ENCODE data around the gene BTBD2.

BTBD2 gene

DNA sequence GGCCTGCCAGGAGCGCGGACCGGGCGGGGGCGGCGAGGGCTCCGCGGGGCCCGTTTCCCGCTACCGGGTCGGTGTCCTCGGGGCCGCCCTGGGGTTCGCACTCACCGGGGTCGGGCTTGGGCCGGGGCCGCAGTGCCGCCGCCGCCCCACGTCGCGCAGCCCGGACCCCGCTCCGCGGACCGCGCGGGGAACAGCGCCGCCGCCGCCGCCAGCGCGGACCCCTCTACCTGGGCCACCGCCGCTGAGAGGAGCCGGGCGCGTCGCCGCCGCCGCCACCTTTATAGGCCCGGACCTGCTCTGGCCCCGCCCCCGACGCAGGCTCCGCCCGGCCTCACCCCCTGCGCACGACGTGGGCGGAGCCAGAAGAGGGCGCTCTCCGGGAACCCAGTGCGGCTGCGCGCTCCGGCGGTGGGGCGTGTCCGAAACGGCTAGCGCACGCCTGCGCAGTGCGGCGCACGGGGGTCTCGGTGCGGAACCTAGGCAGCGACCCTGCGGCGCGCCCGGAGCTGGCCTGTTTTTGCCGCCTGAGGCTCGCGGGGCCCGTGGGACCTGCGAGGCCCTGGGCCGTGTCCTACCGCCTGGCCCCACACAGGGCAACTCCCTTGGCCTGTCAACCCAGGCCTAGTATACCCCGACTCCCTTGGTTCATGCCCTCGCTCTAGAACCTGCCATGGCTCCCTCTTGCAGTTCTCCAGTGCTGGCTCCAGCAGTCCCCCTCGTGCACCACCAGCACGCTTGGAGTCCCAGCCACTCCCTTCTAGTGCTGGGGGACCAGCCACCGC is 35.7 kb upstream of the BTBD2 start, which contains the start of gene MKNK2:
Gene MKNK2, minus strand, starts transcription at position 254 of the 782 bp plus-strand sequence. CDS start 393 bp downstream, outside the sequence.
- DNase-seq (ENCODE audit: low read depth) = peak; percentile 88

DNA sequence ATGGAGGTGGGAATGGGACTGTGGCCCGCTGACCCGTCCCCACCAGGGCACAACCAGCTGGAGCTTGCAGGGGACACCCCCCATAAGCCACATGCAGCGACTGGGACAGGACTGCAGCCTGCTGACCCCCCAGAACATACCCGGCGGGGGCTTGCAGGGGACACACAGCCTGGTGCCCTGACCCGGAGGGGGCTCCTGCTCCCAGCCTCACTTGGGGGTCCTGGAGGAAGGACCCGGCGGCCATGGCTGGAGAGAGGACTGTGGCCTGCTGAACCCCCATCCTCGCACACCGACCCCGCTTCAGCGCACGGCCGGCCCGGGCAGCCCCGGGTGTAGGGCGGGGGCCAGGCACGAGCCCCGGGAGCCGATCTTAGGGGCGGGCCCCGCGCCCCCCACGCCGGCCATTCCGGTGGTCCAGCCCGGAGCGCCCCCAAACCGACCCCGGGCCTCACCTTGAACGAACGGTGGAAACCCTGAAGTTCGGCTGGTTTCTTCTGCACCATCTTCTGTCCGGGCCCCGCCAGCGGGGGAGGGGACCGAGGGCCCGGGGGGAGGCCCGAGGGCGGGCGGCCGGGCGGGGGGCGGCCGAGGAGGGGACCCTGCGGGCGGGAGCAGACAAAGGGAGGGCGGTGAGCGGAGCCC is 35.0 kb upstream of the BTBD2 start:
- no peak for DNase-seq (ENCODE audit: low read depth)

- no peak for DNase-seq (ENCODE audit: low read depth)
Observed at GRCh38 chr19:2049741-2050348, 34.3 kb upstream of the BTBD2 start.

DNA sequence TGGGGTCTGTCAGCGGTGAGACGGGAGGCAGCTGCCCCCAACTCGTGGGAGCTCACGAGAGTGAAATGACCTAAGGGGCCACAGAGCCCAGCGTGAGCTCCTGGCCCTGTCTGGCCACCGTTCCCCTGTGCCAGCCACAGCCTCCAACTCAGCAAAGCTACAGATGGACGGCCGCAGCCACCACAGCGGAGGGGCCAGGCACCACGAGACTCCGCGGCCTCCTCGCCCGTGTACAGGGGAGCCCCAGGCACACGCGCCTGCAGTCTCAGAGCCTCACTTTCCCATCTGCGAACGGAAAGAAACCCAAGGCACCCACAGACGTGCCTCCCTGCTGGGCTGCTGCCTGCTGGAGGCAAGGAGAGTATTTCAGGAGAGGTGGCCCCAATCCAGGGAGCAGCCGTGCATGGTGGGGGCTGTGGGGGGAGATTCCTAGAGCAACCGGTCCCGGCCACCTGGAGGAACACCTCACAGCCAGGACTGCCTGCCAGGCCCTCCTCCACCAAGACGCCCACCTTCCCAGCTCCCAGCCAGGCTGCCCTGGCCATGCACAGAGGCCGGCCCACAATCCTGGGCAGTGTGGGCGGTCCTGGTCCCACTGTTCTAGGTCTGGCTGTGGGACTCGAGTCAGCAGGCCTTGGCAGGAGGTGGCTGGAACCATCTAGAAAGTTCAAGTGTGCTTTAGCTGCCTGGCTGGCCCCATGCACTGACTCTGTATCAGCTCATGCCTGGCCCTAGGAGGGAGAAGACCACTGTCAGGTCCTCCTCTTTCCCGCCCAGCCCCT is 33.6 kb upstream of the BTBD2 start:
- no peak for DNase-seq (ENCODE audit: low read depth)

- no peak for DNase-seq (ENCODE audit: low read depth)
Observed at GRCh38 chr19:2048104-2048958, 32.8 kb upstream of the BTBD2 start.

DNA sequence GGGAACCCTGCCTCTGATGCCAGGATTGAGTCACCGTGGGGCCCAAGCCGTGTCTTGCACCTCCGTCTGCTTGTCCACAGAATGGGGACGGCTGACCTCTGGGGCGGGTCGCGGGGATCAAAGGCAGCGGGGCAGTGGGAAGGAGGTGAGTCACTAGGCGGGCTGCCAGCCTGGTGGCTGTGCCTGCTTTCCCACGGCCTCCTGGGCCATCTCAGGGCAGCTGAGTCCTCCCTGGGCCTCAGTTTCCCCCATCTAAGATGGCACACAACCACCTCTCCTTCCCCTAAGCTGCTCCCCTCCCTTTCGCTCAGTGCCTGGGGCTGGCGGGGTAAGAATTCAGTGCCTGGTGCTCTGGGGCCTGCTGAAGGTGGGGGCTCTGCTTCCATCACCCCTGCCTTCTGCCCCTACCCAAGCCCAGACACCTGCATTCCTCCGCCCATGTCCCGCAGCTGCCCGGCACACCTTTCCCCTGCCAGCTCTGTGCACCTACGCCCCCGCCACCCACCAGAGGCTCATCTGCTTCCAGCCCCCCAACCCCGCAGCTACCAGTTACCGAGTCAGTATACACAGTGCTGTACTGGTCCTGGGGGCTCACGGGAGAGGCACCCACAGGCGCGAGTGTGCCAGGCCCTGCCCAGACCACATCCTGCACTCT is 32.1 kb upstream of the BTBD2 start:
- DNase-seq (ENCODE audit: low read depth) = no peak

DNA sequence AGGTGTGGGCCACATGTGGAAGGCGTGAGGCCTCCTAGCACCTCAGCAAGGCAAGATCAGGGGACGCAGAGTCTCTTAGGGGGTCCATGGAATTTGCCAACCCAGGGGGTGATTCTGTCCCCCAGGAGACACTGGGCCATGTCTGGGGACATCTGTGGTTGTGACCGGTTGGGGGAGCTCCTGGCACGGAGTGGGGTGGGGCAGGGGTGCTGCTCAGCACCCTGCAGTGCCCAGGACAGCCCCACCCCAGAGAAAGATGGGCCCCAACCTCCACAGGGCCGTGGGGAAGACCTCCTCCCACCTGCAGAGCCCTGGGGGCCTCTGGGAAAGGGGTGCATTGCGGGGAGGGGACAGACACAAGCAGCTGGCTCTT is 31.5 kb upstream of the BTBD2 start:
- DNase-seq (ENCODE audit: low read depth) = no peak

- no peak for DNase-seq (ENCODE audit: low read depth)
Observed at GRCh38 chr19:2046046-2046907, 30.8 kb upstream of the BTBD2 start.

- no peak for DNase-seq (ENCODE audit: low read depth)
Observed at GRCh38 chr19:2045501-2046045, 30.1 kb upstream of the BTBD2 start.

DNA sequence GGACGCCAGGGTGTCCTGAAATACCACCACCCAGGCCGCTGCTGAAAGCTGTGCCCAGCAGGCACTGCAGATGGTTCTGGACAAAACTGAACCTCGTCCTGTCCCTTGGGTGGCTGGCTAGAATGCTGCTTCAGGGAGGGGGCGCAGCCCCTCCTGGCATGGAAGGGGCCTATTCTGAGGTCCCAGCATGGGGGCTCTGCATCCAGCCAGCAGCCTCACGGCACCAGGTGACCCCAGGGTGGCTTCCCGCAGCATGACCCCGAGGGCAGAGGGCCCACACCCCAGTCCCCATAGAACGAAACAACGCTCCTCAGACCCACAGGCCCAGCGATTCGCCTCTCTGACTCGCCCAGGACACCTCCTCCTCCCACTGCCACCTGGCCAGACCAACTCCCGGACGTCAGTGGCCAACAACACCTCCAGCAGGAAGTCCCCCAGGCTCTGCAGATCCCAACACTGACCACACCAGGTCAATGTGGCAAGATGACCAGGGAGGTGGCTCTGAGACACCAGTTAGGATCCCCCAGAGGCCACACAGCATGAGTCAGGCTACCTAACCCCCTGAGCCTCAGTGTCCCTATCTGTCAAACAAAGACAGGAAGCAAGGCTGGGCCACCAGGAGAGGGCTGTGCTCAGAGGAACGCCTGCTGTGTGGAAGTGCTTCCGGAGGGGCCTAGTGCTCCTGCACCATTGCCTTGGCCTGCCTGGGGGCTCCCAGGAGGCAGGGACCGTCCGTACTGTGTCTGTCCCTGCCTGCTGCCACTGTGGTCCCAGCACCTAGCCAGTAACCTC is 29.4 kb upstream of the BTBD2 start:
- DNase-seq (ENCODE audit: low read depth) = no peak

GRCh38 chr19:2043961-2044708 is 28.6 kb upstream of the BTBD2 start:
- no peak for DNase-seq (ENCODE audit: low read depth)

DNA sequence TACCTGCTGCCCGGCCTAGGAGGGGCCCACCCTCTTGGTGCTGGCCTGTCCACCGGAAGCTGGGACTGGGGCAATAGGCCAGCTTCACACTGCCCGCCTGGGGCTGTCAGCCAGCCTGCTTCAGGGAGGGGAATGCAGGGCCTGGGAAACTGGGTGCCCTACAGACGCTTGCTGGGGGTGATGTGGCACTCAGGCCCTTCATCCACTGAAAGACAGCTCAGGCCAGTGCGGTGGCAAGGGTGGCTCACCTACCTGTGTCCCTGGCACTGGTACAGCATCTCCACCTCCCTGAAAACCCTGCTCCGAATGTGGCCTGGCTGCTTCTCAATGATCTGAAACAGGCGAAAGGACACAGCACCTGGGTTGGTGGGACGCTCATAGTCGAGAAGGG is 27.7 kb upstream of the BTBD2 start:
- DNase-seq (ENCODE audit: low read depth) = no peak

- DNase-seq (ENCODE audit: low read depth) = no peak
Observed at GRCh38 chr19:2042485-2043250, 27.2 kb upstream of the BTBD2 start.

- peak; percentile 99 for DNase-seq (ENCODE audit: low read depth)
Observed at GRCh38 chr19:2041683-2042484, 26.4 kb upstream of the BTBD2 start.

GRCh38 chr19:2041433-2041682 is 25.8 kb upstream of the BTBD2 start:
- no peak for DNase-seq (ENCODE audit: low read depth)

DNA sequence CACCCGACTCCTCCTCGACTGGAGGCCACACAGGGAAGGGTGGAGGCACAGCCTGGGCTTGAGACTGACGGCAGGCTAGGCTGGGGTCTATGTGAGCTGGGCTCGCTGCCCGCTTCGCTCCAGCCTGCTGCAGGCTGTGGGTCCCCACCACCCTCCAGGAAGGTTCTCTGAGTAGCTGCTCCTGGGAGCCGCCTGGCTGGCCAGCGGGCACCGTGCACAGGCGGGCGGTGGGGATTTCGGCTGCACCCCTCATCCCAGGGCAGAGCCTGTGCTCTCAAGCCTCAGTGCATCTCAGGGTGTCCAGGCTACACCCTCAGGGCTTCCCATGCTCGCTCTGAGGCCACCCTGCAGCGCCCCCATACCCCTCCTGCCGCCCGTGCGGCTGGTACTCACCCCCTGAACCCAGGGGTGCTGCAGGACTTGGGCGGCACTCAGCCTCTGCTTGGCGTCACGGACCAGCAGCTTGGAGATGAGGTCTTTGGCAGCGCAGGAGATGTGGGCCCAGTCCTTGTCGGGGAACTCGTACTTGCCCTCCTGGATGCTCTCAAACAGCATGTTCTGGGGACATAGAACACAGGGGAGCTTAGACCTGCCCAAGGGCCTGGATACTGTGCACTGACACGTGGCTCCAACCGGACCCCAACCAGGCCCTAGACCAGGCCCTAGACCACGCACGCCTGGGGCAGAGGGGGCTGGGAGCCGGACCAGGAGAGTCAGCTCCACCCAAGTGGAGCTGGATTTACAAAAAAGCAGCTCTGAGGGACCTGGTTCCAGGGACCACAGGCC is 25.3 kb upstream of the BTBD2 start:
- no peak for DNase-seq (ENCODE audit: low read depth)
